Measurements from ENCODE around the gene TPK1. TPM values are rescaled to one million over a fixed set of nuclear protein-coding genes. Genes with fewer than 3 reads are reported as not detected.

TPK1 gene
- total RNA-seq, 3 donors from 2014 or later = 11.4 to 14.2 (median 13.3) TPM

DNA sequence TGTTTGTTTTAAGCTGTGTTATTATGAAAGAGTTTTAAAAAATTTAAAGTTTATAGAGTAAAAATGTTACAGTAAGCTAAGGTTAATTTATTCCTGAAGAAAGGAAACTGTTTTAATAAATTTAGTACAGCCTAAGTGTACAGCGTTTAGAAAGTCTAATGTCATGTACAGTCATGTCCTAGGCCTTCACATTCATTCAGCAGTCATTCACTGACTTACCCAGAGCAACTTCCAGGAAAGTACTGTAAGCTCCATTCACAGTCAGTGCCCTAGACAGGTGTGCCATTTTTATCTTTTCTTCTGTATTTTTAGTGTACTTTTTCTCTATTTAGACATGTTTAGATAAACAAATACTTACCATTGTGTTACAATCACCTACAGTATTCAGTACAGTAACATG lies 126.8 kb downstream of the TPK1 start:
- Histone ChIP-seq H3K36me3 (ENCODE audit: low read depth) (no peaks in the 10 kb centered on the region), H3K9me3 (no peaks in the 10 kb centered on the region), H3K4me3 (no peak overlapping the region), H3K4me1 (ENCODE audit: low read depth) (no peaks in the 10 kb centered on the region)
- TF ChIP-seq, protein P1, sequence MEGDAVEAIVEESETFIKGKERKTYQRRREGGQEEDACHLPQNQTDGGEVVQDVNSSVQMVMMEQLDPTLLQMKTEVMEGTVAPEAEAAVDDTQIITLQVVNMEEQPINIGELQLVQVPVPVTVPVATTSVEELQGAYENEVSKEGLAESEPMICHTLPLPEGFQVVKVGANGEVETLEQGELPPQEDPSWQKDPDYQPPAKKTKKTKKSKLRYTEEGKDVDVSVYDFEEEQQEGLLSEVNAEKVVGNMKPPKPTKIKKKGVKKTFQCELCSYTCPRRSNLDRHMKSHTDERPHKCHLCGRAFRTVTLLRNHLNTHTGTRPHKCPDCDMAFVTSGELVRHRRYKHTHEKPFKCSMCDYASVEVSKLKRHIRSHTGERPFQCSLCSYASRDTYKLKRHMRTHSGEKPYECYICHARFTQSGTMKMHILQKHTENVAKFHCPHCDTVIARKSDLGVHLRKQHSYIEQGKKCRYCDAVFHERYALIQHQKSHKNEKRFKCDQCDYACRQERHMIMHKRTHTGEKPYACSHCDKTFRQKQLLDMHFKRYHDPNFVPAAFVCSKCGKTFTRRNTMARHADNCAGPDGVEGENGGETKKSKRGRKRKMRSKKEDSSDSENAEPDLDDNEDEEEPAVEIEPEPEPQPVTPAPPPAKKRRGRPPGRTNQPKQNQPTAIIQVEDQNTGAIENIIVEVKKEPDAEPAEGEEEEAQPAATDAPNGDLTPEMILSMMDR (IDR thresholded peaks at IDR 0.05) = no peak
- intact Hi-C loops (cut with DNase I, micrococcal nuclease) = no loop called here
- ATAC-seq (no peak), DNase-seq (no peak)

DNA sequence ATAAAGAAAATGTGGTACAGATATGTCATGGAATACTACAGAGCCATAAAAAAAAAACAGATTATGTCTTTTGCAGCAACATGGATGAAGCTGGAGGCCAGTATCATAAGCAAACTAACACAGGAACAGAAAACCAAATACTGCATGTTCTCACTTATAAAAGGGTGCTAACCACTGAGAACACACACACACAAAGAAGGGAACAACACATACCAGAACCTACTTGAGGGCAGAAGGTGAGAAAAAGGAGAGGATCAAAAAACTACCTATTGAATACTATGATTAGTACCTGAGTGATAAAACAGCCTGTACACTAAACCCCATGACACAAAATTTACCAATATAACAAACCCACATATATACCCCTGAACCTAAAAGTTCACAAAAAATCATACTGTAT lies 144.6 kb downstream of the TPK1 start:
- Histone ChIP-seq H3K9me3 (no peaks in the 10 kb centered on the region), H3K4me3 (no peak overlapping the region), H3K4me1 (ENCODE audit: low read depth) (no peaks in the 10 kb centered on the region), H3K36me3 (ENCODE audit: low read depth) (no peaks in the 10 kb centered on the region)
- no peak for ATAC-seq
- intact Hi-C loops (cut with DNase I, micrococcal nuclease) = no loop called here
- DNase-seq = no peak
- TF ChIP-seq, protein P1 (IDR thresholded peaks at IDR 0.05) = no peak

DNA sequence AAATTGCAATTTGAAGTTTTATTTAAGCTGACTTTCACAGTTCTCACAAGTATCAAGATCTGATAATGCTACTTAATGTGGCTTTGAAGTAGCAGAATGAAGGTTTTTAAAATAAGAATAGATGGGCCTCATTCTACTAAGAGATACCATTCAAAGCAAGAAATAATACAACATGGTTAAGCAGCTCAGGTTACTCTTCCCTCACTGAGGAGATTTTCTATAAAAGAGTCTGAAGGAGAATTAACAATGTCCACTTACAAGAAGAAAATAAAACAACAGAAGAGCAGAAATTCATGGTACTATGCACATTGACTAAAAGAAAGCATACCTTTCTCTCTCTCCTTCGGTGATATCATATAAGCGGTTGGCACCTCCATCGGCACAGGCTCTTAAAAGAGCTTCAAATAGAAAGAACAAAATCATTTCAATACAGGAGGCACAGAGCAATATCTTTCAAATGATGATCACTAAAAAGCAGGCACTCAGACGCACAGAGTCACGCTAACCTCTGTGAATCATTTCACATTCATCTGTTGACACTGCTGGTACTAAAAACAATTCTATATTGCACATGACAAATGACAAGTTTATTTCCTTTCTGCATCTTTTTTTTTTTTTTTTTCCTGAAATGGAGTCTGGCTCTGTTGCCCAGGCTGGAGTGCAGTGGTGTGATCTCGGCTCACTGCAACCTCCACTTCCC lies 153.1 kb downstream of the TPK1 start:
- intact Hi-C loops (cut with DNase I, micrococcal nuclease) = no loop called here
- DNase-seq = no peak
- Histone ChIP-seq H3K4me1 (ENCODE audit: low read depth) (no peaks in the 10 kb centered on the region), H3K36me3 (ENCODE audit: low read depth) (no peaks in the 10 kb centered on the region), H3K9me3 (no peaks in the 10 kb centered on the region), H3K4me3 (no peak overlapping the region)
- no peak for ATAC-seq
- TF ChIP-seq, protein P1 (IDR thresholded peaks at IDR 0.05) = no peak

DNA sequence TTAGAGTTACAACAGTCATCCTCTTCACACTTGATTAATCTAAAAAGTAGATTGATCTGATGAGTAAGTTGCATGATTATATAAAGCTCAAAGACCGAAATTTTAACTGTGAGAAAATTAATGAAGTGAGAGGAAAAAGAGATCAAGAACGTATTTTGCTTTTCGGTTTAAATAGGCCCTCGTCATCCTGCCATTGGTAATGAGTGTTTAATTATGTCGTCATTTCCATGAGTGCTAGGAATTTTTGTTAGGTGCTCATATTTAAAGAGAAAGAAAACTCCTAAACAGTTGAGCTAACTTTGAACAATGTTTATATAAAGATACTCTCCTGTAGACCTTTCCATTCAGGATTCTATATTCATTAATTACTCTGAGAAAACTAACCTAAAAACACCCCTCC lies 159.4 kb downstream of the TPK1 start:
- Histone ChIP-seq H3K9me3 (no peaks in the 10 kb centered on the region), H3K4me3 (no peak overlapping the region), H3K4me1 (ENCODE audit: low read depth) (no peaks in the 10 kb centered on the region), H3K36me3 (ENCODE audit: low read depth) (no peaks in the 10 kb centered on the region)
- intact Hi-C loops (cut with DNase I, micrococcal nuclease) = no loop called here
- TF ChIP-seq, protein P1 (IDR thresholded peaks at IDR 0.05) = no peak
- DNase-seq (no peak), ATAC-seq (no peak)

DNA sequence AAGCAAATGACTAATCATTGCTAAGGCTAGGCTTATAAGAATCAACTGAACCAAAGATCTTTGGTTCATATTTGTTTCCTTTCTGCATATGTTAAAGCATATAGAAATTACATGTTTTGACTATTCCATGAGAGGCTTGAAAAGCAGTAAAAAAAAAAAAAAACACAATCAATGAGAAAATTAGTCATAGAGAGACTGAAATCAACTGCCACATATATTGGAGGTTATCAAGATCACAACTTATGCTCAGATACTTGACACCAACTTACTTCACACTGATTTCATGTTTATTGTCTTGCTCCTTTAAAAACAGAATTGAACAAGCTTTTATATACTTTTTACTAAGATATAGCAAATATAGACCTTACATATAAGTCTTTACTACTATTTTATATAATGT lies 161.3 kb downstream of the TPK1 start:
- Histone ChIP-seq H3K4me3 (no peak overlapping the region), H3K9me3 (no peaks in the 10 kb centered on the region), H3K36me3 (ENCODE audit: low read depth) (no peaks in the 10 kb centered on the region), H3K4me1 (ENCODE audit: low read depth) (no peaks in the 10 kb centered on the region)
- TF ChIP-seq, protein P1 (IDR thresholded peaks at IDR 0.05) = no peak
- intact Hi-C loops (cut with DNase I, micrococcal nuclease) = no loop called here
- DNase-seq (no peak), ATAC-seq (no peak)

DNA sequence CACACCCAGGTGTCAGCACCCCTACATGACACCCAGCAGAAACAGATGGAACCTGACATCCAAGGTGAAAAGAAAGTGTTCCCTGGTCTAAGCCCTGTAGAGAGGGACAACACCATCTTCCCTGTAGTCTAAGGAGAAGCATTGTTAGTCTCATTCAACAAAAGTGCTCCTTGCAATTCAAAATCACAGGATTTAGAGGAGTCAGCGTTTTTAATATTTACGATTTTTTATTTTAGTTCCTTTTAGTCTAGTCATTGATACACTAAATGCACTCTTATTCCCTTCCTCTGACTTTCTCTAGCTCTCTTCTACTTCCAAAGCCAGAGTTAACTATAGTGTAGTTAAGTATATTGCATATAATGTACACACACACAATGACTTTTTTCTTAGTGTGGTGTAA lies 163.0 kb downstream of the TPK1 start:
- no peaks in the 10 kb centered on the region for H3K36me3 ChIP-seq (ENCODE audit: low read depth)
- intact Hi-C loops (cut with DNase I, micrococcal nuclease) = no loop called here
- H3K4me3 ChIP-seq = no peak overlapping the region
- ATAC-seq (no peak), DNase-seq (no peak)
- no peaks in the 10 kb centered on the region for H3K4me1 ChIP-seq (ENCODE audit: low read depth)
- TF ChIP-seq, protein P1 (IDR thresholded peaks at IDR 0.05) = no peak
- no peaks in the 10 kb centered on the region for H3K9me3 ChIP-seq
